ENCODE data around the gene C1QTNF3. TPM values are rescaled to one million over a fixed set of nuclear protein-coding genes. Genes with fewer than 3 reads are reported as not detected.

The C1QTNF3 gene
- total RNA-seq, 4 donors from 2014 or later, result 4.8 to 32.8 (median 18.1) TPM

GRCh38 chr5:33995865-33996264 is 47.1 kb downstream of the C1QTNF3 start:
- no peak for TF ChIP-seq EP300 (IDR thresholded peaks at IDR 0.05)
- TF ChIP-seq CTCF (IDR thresholded peaks at IDR 0.05), result no peak
- TF ChIP-seq POLR2A (IDR thresholded peaks at IDR 0.05; ENCODE audit: low read depth), result no peak
- H3K4me3 ChIP-seq, result no peak overlapping the region
- H3K36me3 ChIP-seq, result peaks cover 0 to 28% (median 7%) of the 10 kb centered on the region in 4 donors
- intact Hi-C loops (cut with DNase I), result no loop called here
- WGBS, result 50% methylated on average over 2 of the region's 2 CpGs
- DNase-seq (ENCODE audit: extremely low spot score), result no peak
- H3K9me3 ChIP-seq, result no peaks in the 10 kb centered on the region
- H3K4me1 ChIP-seq, result peaks cover 0 to 27% (median 18%) of the 10 kb centered on the region in 4 donors
- peak overlapping the region in 1 of 4 donors; percentile 2 for H3K27ac ChIP-seq (replicated peaks in 1 of 4)
- H3K27me3 ChIP-seq, result no peaks in the 10 kb centered on the region

- Histone ChIP-seq H3K4me1 (peaks cover 0 to 20% (median 15%) of the 10 kb centered on the region in 4 donors), H3K9me3 (no peaks in the 10 kb centered on the region), H3K27me3 (no peaks in the 10 kb centered on the region), H3K4me3 (no peak overlapping the region), H3K36me3 (peaks cover 0 to 28% (median 7%) of the 10 kb centered on the region in 4 donors), H3K27ac (replicated peaks in 1 of 4) (no peak overlapping the region)
- WGBS, result 44% methylated on average over 1 of the region's 1 CpG
- intact Hi-C loops (cut with DNase I), result no loop called here
- DNase-seq (ENCODE audit: extremely low spot score), result no peak
- no peak for TF ChIP-seq CTCF (IDR thresholded peaks at IDR 0.05)
- TF ChIP-seq POLR2A (IDR thresholded peaks at IDR 0.05; ENCODE audit: low read depth), result no peak
- TF ChIP-seq POLR2AphosphoS5 (IDR thresholded peaks at IDR 0.05), result no peak
- TF ChIP-seq EP300 (IDR thresholded peaks at IDR 0.05), result no peak
Observed at GRCh38 chr5:33994845-33995244, 48.2 kb downstream of the C1QTNF3 start.

GRCh38 chr5:33992864-33993263 is 50.1 kb downstream of the C1QTNF3 start:
- Histone ChIP-seq H3K9me3 (no peaks in the 10 kb centered on the region), H3K36me3 (peaks cover 13 to 35% (median 19%) of the 10 kb centered on the region in 4 donors), H3K27me3 (no peaks in the 10 kb centered on the region), H3K27ac (replicated peaks in 1 of 4) (no peak overlapping the region), H3K4me3 (no peak overlapping the region), H3K4me1 (peaks cover 0 to 20% (median 15%) of the 10 kb centered on the region in 4 donors)
- no peak for DNase-seq (ENCODE audit: extremely low spot score)
- TF ChIP-seq EP300 (IDR thresholded peaks at IDR 0.05), result no peak
- TF ChIP-seq POLR2A (IDR thresholded peaks at IDR 0.05; ENCODE audit: low read depth), result no peak
- no peak for TF ChIP-seq CTCF (IDR thresholded peaks at IDR 0.05)
- TF ChIP-seq POLR2AphosphoS5 (IDR thresholded peaks at IDR 0.05), result no peak
- 85% methylated on average over 2 of the region's 2 CpGs for WGBS
- intact Hi-C loops (cut with DNase I), result no loop called here

- Histone ChIP-seq H3K4me1 (no peaks in the 10 kb centered on the region), H3K9me3 (no peaks in the 10 kb centered on the region), H3K27ac (replicated peaks in 1 of 4) (no peak overlapping the region), H3K27me3 (no peaks in the 10 kb centered on the region), H3K36me3 (peaks cover 15 to 34% (median 27%) of the 10 kb centered on the region in 4 donors), H3K4me3 (no peak overlapping the region)
- no peak for TF ChIP-seq CTCF (IDR thresholded peaks at IDR 0.05)
- TF ChIP-seq EP300 (IDR thresholded peaks at IDR 0.05), result no peak
- no peak for TF ChIP-seq POLR2AphosphoS5 (IDR thresholded peaks at IDR 0.05)
- no peak for DNase-seq (ENCODE audit: extremely low spot score)
- intact Hi-C loops (cut with DNase I), result no loop called here
- WGBS, result 97% methylated on average over 6 of the region's 6 CpGs
Observed at GRCh38 chr5:33985447-33985846, 57.6 kb downstream of the C1QTNF3 start.

GRCh38 chr5:33984671-33985124 is 58.3 kb downstream of the C1QTNF3 start, which contains the start of gene SLC45A2:
SLC45A2 (minus strand) TSS chr5:33984693; CDS start chr5:33984583, 110 bp downstream.
- no peak for DNase-seq (ENCODE audit: extremely low spot score)
- intact Hi-C loops (cut with DNase I), result no loop called here
- Histone ChIP-seq H3K9me3 (no peaks in the 10 kb centered on the region), H3K4me1 (no peaks in the 10 kb centered on the region), H3K4me3 (no peak within 1 kb of the TSS), H3K36me3 (peaks cover 15 to 34% (median 27%) of the 10 kb centered on the region in 4 donors), H3K27ac (replicated peaks in 1 of 4) (no peak within 1 kb of the TSS), H3K27me3 (no peaks in the 10 kb centered on the region)
- TF ChIP-seq POLR2AphosphoS5 (IDR thresholded peaks at IDR 0.05), result no peak
- 75% methylated on average over 7 of the region's 7 CpGs for WGBS

Data from esophagus muscularis mucosa (tissue), 4 donors.